Stimulated activated CD8-positive, alpha-beta memory T cell treated with anti-CD3 and anti-CD28 coated beads, Interleukin-12 subunit alpha, Interleukin-12 subunit beta, amount 100 ng/mL, for 1 hour (primary cell): ENCODE data around the gene P2RY6.
"Not testable (repeated sequence)": the region's sequence is repeated elsewhere in the genome, so short reads cannot be mapped to it uniquely, and the experiment has no call there.

Experiments used
- DNase-seq: peaks from one replicate; pipeline ENCODE4 v3.0.0-alpha.2; 2020; ENCODE audit warnings: low read depth

The P2RY6 gene

GRCh38 chr11:73260127-73260457 is 12.0 kb upstream of the P2RY6 start:
- DNase-seq = no peak

GRCh38 chr11:73262851-73263495 is 9.2 kb upstream of the P2RY6 start:
- no peak for DNase-seq

- no peak for DNase-seq
These were observed 8.5 kb upstream of the P2RY6 start for GRCh38 chr11:73263640-73264039.

- no peak for DNase-seq
These were observed 6.8 kb upstream of the P2RY6 start for GRCh38 chr11:73265278-73265810.

GRCh38 chr11:73265853-73266645 is 6.1 kb upstream of the P2RY6 start:
- no peak for DNase-seq

- DNase-seq = no peak
These were observed 5.5 kb upstream of the P2RY6 start for GRCh38 chr11:73266646-73267020.

GRCh38 chr11:73267122-73267846 is 4.9 kb upstream of the P2RY6 start:
- DNase-seq = no peak

GRCh38 chr11:73267906-73268540 is 4.1 kb upstream of the P2RY6 start:
- no peak for DNase-seq

- DNase-seq = no peak
These were observed 3.4 kb upstream of the P2RY6 start for GRCh38 chr11:73268671-73269271.

- no peak for DNase-seq
These were observed 2.6 kb upstream of the P2RY6 start for GRCh38 chr11:73269459-73270015.

- DNase-seq = no peak
These were observed 1.9 kb upstream of the P2RY6 start for GRCh38 chr11:73270016-73270854.

GRCh38 chr11:73270855-73271477 is 1.2 kb upstream of the P2RY6 start:
- no peak for DNase-seq

- not testable (repeated sequence) for DNase-seq
These were observed 666 bp upstream of the P2RY6 start for GRCh38 chr11:73271478-73271865.

- no peak for DNase-seq
These were observed 521 bp downstream of the P2RY6 start for GRCh38 chr11:73272680-73273038.

- no peak for DNase-seq
These were observed 1.2 kb downstream of the P2RY6 start for GRCh38 chr11:73273222-73273895.

- not testable (repeated sequence) for DNase-seq
These were observed 2.1 kb downstream of the P2RY6 start for GRCh38 chr11:73274191-73274590.

GRCh38 chr11:73274722-73275380 is 2.7 kb downstream of the P2RY6 start:
- DNase-seq = no peak

GRCh38 chr11:73275381-73275750 is 3.2 kb downstream of the P2RY6 start:
- no peak for DNase-seq

GRCh38 chr11:73277467-73277866 is 5.3 kb downstream of the P2RY6 start:
- no peak for DNase-seq
